A673 (cell line): ENCODE data around the gene PHF19.

ENCODE experiments used
- CTCF ChIP-seq: fragments of 300-800, 200-600 bp; sonication (generic); conservative IDR thresholded peaks from 2 replicates; pipeline ENCODE4 v1.5.1; 2017; ENCODE audit warnings: low read depth, mild to moderate bottlenecking, antibody characterized with exemption, low read length, moderate library complexity, mixed read lengths
- EZH2 ChIP-seq: fragments of 200-600 bp; sonication (generic); IDR thresholded peaks from 2 replicates; pipeline ENCODE4 v1.6.1; 2017; ENCODE audit warnings: borderline replicate concordance, low read depth, mild to moderate bottlenecking, mixed read lengths, antibody characterized with exemption, low read length; ENCODE audit not compliant: poor library complexity, severe bottlenecking

GRCh38 chr9:120846906-120847305 lies 30.1 kb downstream of the PHF19 start:
- TF ChIP-seq CTCF (no peak), EZH2 (no peak)
